Gastroesophageal sphincter (tissue), 3 donors: ENCODE results near the gene SUN3.

ENCODE experiments used
- CTCF ChIP-seq, 4 experiments: fragments of 200-600 bp in 2 of 4; fragments of 450-650 bp in 2 of 4; sonication (generic) in 1 of 4; IDR thresholded peaks; one replicate each; pipeline ENCODE4 v1.5.1; 2017 to 2019; ENCODE audit warnings: antibody characterized with exemption in 4 of 4, mild to moderate bottlenecking in 2 of 4, moderate library complexity in 2 of 4
- EP300 ChIP-seq: sonication (generic); formaldehyde crosslinking; IDR thresholded peaks from one replicate; pipeline ENCODE4 v1.6.1; 2017; ENCODE audit warnings: antibody characterized with exemption, mild to moderate bottlenecking
- POLR2A ChIP-seq, 2 donors: fragments of 450-650 bp; IDR thresholded peaks; one replicate each; pipeline ENCODE4 v1.6.1; 2017; ENCODE audit warnings: antibody characterized with exemption in 2 of 2, mild to moderate bottlenecking in 2 of 2, moderate library complexity in 1 of 2

GRCh38 chr7:47967708-47968107 is 61.2 kb downstream of the SUN3 start:
- TF ChIP-seq CTCF (IDR thresholded peaks at IDR 0.05) (no peak), EP300 (no peak), POLR2A (IDR thresholded peaks at IDR 0.05) (no peak)
